Stimulated activated naive CD4-positive, alpha-beta T cell treated with Interleukin-2 at 50 U/mL for 16 hours (primary cell): ENCODE data around the gene SMAD9.
A peak's percentile ranks its signal among the peaks of the same experiment; 100 is the strongest.

Experiments used
- DNase-seq: peaks from one replicate; lab custom pipeline; 2025; lab: John Stamatoyannopoulos, UW

The SMAD9 gene

DNA sequence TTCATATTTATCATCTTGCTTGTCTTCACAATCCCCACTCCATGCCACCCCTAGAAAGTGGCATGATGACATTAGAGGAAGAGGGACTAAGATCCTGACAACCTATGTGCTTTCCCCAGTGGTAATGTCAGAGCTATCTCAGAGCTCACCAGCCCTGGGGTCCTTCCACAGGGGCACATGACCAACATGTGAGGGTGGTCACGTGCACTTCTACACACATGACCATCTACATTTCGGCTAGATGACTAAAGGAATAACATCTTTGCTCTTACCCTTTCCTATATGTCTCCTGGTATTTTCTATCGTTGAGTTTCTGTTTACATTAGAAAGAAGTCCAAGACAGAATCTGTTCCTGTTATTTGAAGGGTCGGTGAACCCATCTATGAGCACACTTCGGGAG, 54.8 kb downstream of the SMAD9 start:
- DNase-seq: no peak

DNA sequence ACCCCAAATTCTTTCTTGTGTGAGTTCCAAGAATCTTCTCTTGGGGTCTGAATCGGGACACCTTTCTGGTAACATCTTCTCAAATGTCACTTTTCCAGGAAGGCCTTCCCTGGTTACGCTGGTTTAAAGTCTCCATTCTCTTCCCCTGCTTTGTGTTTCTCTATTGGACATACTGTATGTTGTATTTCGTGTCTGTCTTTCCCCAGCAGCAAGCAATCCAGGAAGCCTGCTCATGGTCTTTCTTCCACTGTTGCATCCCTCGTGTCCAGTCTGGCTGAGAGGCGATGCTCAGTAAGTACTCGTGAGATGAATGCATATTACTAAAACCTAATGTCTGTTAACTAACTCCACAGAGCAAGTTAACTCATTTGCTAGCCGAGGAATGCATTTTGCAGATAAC, 57.3 kb downstream of the SMAD9 start:
- DNase-seq: no peak

DNA sequence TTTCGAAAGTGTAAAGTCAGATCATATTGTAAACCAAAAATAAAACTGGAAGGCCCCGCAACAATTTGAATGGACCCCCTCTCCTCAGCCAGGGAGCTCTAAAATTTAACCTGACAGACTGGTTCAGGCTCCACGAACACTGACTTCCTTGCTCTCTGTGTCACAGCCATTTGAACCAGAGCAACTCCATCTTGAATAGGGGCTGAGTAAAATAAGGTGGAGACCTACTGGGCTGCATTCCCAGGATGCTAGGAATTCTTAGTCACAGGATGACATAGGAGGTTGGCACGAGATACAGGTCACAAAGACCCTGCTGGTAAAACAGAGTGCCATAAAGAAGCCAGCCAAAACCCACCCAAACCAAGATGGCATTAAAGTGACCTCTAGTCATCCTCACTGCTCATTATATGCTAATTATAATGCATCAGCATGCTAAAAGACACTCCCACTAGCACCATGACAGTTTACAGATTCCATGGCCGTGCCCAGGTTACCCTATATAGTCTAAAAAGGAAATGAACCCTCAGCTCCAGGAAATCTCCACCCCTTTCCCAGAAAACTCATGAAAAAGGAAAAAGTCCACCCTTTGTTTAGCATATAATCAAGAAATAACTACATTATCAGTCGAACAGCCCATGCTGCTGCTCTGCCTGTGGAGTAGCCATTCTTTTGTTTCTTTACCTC, 57.9 kb downstream of the SMAD9 start:
- DNase-seq: no peak

GRCh38 chr13:36859259-36859658, 60.8 kb downstream of the SMAD9 start:
- no peak for DNase-seq

- no peak for DNase-seq
Observed at GRCh38 chr13:36858290-36858689, 61.7 kb downstream of the SMAD9 start.

DNA sequence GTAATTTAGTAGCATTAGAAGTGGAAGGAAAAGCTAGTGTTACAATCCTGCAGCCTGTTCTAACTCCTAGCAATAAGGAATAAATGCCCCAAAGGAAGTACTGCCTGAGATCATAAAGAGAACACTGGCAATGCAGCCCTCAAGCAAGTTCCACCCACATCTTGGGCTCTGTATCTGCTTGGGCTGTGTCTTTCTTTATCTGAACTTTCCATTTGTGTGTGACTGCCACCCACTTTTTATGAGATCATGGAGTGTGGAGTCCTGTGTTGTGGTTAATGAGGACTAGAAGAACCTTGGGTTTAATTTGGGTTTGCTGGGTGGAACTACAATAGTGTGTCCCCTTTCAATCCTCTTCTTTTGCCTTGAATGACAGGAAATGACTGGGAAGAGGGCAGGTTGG, 62.8 kb downstream of the SMAD9 start:
- no peak for DNase-seq

DNA sequence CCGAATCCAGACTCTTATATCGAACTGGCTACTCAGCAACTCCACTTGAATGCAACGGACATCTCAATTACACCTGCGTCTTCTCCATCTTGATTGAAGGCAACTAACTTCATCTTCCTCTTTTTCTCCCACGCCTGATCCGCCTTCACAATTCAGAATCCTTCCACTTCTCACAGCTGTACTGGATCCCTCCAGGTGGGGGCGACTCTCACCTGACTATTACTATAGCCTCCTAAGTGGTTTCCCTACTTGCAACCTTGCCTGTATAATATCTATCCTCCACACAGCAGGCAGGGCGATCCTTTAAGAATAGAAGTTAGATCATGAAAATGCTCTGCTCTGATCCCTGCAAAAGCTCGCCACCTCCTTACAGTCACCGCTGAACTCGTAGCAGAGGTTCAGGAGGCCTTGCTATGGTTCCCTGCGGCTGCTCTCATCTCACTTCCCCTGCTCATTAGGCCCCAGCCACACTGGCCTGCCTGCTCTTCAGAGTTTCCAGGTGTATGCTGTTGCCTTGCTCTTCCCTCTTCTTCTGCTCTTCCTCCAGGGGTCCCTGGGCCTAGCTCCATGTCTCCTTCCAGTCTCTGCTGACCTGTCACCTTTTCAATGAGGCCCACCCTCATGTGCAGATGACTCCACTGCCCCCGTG, 69.1 kb downstream of the SMAD9 start:
- DNase-seq: no peak

GRCh38 chr13:36848199-36848982, 71.6 kb downstream of the SMAD9 start:
- DNase-seq: no peak

GRCh38 chr13:36847606-36848005, 72.4 kb downstream of the SMAD9 start:
- DNase-seq: no peak

GRCh38 chr13:36841391-36841790, 78.6 kb downstream of the SMAD9 start:
- DNase-seq: no peak

DNA sequence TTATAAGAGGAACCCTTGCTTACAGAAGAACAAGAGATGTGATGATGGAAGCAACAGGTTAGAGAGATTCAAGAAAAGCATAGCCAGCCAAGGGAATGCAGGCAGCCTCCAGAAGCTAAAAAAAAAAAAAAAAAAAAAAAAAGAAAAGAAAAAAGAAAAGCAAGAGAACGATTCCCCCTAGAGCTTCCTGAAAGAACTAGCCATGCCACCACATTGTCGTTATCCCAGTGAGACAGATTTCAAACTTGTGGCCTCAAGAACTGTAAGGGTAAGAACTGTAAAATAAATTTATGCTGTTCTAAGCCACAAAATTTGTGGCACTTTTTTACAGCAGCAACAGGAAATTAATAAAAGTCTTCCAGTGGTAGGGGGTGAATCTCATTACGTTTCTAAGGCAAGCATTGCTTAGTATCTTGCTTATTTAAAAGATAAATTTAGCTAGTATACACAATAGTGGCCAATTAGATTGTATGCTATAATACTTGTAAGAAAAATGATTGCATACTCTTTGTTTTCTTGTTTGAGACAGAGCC, 79.3 kb downstream of the SMAD9 start:
- DNase-seq: no peak

DNA sequence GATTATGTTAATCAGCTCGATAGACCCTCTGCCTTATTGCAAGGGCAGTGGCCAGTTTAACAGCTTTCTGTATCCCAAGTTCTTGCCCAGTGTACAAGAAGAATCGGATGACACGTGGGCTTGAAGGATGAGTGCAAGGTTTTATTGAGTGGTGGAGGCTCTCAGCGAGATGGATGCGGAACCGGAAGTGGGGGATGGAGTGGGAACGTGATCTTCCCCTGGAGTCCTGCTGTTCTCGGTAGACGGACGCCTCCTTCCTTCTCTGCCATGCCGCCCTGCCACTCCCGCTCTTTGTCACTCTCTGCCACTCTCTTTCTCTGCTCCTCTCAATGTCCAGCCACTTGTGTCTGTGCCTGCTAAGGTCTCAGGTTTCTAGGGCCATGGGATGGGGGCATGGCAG, 80.1 kb downstream of the SMAD9 start:
- no peak for DNase-seq

GRCh38 chr13:36839281-36839680, 80.8 kb downstream of the SMAD9 start:
- DNase-seq: no peak

DNA sequence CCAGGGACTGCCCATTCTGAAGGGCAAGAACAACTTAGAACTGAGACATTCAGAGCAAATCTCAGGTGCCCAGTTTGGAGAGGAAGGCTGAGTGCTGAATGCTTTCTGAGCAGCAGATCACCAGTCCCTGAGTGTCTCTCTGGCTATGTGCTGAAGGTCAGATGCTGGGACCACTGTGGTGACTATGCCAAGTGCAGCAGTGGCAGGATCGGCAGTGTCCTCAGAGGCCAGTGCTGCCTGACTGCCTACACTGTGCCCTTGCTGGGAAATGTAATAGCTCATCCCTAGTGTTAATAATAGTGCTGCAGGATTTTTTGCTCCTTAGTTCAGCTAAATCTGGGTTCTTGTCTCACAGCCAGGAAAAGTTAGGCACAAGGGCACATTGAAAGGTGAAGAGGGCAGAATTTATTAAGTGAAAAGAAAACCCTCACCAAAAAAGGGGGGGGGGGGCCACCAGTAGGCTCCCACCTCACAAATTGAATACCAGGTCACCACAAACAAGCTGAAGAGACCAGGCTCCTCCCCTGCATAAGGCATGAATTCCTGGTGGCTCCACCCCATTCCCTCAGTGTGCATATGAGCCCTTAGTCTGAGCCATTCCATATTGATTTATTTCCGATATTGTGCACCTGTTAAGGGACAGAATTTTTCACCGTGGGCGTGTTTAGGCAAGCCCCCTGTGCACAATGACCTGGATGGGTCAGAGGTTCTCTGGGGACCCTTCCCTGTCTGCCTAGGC, 82.5 kb downstream of the SMAD9 start:
- no peak for DNase-seq

DNA sequence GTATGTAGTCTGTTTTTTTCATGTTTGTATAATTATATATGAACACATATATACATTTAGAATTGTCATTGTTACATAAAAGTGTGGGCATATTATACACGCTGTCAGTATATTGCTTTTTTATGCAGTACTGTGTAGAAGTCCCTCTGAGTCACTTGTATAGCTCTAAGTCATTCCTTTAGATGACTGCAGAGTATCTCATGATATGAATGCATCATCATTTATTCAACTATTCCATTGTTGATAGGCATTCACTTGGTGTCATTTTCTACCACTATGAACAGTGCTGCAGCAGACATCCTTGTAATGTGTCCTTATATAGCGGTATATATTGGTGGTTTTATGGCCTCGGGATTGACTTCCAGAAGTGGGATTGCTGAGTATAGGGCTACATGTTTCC, 85.7 kb downstream of the SMAD9 start:
- no peak for DNase-seq

GRCh38 chr13:36831291-36831690, 88.7 kb downstream of the SMAD9 start:
- DNase-seq: no peak

GRCh38 chr13:36829753-36830152, 90.3 kb downstream of the SMAD9 start:
- no peak for DNase-seq

DNA sequence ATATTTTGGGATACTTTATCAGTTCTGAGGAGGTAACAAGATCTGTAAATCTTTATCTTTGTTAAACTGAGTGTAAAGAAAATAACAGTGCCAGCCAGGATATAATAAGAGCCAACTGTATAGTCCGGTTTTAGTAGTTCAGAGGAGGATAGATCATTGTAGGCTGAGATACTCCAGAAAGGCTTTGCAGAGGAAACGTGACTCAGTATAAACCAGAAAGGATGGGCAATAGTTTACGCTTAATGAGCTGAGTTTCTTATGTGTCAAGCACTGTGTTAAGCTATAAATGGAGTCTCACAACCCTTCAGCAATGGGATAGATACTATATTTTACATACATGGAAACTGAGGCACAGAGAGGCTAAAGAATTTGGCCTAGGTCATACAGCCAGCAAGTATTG, 97.3 kb downstream of the SMAD9 start:
- no peak for DNase-seq

GRCh38 chr13:36820222-36820621, 99.8 kb downstream of the SMAD9 start:
- DNase-seq: no peak

DNA sequence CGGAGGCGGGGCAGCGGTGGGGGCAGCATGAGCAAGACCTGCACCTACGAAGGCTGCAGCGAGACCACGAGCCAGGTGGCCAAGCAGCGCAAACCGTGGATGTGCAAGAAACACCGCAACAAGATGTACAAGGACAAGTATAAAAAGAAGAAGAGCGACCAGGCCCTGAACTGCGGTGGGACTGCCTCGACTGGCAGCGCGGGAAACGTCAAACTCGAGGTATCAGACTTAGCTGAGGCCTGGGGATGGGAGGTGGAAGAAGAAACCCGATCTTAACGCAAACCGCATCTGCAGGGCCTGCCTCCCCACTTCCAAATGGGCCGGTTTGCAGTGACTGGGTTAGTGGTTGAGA, 100.3 kb downstream of the SMAD9 start:
- DNase-seq: no peak

GRCh38 chr13:36818804-36819738, 101.0 kb downstream of the SMAD9 start, which contains the start of gene RFXAP:
RFXAP (plus strand) TSS chr13:36819222; CDS start chr13:36819358, 136 bp downstream.
- DNase-seq: peak; percentile 88
